ENCODE measurements around the gene VEGFC.
A peak's percentile ranks its signal among the peaks of the same experiment; 100 is the strongest.

Gene VEGFC

DNA sequence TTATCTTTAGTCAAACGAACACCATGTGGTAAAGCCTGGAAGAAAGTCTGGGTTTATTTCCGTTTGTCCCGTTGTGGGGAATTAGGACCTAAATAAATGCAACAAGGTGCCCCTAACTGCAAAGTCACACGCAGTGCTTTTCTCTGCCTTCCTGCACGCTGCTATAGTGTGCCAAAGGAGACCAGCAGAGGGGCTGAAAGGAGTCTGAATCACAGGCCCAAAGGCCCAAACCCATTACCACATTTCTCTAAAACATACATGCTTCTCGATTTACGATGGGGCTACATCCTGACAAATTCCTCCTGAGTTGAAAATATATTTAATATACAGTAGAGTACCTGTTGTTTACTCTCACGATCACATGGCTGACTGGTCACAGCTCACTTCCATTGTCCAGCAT is 4.5 kb downstream of the VEGFC start:
- DNase-seq (ENCODE audit: low read depth, low spot score): no peak
- peak overlapping the region; percentile 29 for H3K4me3 ChIP-seq (ENCODE audit: low read depth, low read length)
- ChIA-PET CTCF (interaction anchor here (1.0 to 1.8 kb wide), 10 partner anchors 11 to 410 kb away, joined by 3 to 21 read pairs (median 4); no protein-coding TSS in a partner anchor), POLR2A (interaction anchor here (0.8 kb wide), 1 partner anchor 10 kb away, joined by 3 read pairs; no protein-coding TSS in a partner anchor)
- TF ChIP-seq, protein P1, sequence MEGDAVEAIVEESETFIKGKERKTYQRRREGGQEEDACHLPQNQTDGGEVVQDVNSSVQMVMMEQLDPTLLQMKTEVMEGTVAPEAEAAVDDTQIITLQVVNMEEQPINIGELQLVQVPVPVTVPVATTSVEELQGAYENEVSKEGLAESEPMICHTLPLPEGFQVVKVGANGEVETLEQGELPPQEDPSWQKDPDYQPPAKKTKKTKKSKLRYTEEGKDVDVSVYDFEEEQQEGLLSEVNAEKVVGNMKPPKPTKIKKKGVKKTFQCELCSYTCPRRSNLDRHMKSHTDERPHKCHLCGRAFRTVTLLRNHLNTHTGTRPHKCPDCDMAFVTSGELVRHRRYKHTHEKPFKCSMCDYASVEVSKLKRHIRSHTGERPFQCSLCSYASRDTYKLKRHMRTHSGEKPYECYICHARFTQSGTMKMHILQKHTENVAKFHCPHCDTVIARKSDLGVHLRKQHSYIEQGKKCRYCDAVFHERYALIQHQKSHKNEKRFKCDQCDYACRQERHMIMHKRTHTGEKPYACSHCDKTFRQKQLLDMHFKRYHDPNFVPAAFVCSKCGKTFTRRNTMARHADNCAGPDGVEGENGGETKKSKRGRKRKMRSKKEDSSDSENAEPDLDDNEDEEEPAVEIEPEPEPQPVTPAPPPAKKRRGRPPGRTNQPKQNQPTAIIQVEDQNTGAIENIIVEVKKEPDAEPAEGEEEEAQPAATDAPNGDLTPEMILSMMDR (IDR thresholded peaks at IDR 0.05; ENCODE audit: insufficient read depth, low read length, missing control alignments): no peak

DNA sequence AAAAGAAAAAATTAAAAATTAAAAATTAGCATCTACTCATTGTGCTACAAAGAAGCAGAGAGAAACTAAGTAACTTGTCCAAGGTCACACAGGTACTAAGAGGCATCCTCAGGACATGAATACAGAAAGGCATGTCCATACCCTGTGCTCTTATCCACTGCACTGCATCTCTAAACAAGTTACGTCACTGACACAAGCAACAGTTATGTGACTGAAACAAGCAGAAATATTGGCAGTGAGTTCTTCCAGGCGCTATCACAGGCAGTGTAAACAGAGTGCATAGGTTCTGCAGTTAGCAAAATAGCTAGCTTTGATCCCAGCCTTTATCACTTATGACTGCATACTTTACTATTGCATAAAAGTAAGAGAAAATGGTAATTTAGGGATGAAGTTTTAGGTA is 7.9 kb downstream of the VEGFC start:
- no peak overlapping the region for H3K4me3 ChIP-seq (ENCODE audit: low read depth, low read length)
- POLR2A ChIA-PET: no interaction called here
- DNase-seq (ENCODE audit: low read depth, low spot score): no peak
- CTCF ChIA-PET: no interaction called here
- TF ChIP-seq, protein P1 (IDR thresholded peaks at IDR 0.05; ENCODE audit: insufficient read depth, low read length, missing control alignments): no peak

DNA sequence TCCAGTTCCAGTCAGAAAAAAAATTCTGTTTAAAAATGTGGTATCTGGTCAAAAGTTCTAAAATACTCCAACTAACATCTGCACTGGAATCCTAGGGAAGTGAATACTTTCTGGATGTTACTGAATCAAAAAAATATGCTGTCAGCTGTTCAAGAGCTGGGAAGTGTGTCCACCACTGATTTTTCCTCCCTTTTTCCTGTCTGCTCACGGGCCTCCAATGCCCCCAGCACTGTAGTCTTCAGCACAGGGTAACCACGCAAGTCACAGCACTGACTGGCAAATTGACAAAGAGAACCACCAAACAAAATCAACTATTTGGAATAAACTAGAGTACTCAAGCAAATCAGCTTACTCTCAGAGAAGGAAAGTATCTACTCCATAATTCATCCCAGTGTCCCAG is 9.9 kb downstream of the VEGFC start:
- CTCF ChIA-PET: interaction anchor here (0.7 to 1.5 kb wide), 3 partner anchors 9 to 14 kb away, joined by 3 to 4 read pairs (median 3); partner anchors contain the start of gene VEGFC
- POLR2A ChIA-PET: no interaction called here
- TF ChIP-seq, protein P1 (IDR thresholded peaks at IDR 0.05; ENCODE audit: insufficient read depth, low read length, missing control alignments): no peak
- no peak for DNase-seq (ENCODE audit: low read depth, low spot score)
- no peak overlapping the region for H3K4me3 ChIP-seq (ENCODE audit: low read depth, low read length)

DNA sequence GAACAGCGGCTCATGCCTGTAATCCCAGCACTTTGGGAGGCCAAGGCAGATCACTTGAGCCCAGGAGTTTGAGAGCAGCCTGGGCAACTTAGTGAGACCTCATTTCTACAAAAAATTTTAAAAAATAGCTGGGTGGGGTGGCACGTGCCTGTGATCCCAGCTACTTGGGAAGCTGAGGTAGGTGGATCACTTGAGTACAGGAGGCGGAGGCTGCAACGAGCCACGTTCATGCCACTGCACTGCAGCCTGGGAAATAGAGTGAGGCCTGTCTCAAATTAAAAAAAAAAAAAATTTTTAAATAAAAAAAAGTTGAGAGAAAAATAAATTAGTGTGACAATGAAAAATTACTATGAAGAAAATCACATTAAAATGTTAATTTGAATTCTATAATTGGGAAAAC is 10.5 kb downstream of the VEGFC start:
- ChIA-PET CTCF (interaction anchor here (0.6 to 1.5 kb wide), 4 partner anchors 9 to 30 kb away, joined by 3 to 4 read pairs (median 3); partner anchors contain the start of gene VEGFC), POLR2A (no interaction called here)
- no peak for DNase-seq (ENCODE audit: low read depth, low spot score)
- TF ChIP-seq, protein P1 (IDR thresholded peaks at IDR 0.05; ENCODE audit: insufficient read depth, low read length, missing control alignments): no peak
- no peak overlapping the region for H3K4me3 ChIP-seq (ENCODE audit: low read depth, low read length)

DNA sequence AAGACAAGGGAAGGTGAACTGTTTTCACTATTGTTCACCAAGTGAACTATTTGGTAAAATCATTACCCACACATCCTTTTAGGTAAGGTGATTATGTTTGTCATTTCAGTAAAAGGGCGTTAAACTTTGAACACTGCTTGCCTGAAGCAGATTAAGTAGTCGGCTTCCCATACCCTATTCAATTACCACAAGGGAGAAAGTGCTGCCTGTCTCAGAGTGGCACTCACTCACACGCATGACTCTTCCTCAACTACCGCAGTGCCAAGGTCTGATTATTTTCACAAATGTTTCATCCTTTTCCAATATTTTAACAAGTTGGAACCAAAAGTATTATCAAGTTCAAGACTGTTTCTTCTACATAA is 11.0 kb downstream of the VEGFC start:
- no peak for DNase-seq (ENCODE audit: low read depth, low spot score)
- POLR2A ChIA-PET: no interaction called here
- H3K4me3 ChIP-seq (ENCODE audit: low read depth, low read length): no peak overlapping the region
- CTCF ChIA-PET: interaction anchor here (1.5 kb wide), 1 partner anchor 265 kb away, joined by 5 read pairs; no protein-coding TSS in a partner anchor
- TF ChIP-seq, protein P1 (IDR thresholded peaks at IDR 0.05; ENCODE audit: insufficient read depth, low read length, missing control alignments): no peak

DNA sequence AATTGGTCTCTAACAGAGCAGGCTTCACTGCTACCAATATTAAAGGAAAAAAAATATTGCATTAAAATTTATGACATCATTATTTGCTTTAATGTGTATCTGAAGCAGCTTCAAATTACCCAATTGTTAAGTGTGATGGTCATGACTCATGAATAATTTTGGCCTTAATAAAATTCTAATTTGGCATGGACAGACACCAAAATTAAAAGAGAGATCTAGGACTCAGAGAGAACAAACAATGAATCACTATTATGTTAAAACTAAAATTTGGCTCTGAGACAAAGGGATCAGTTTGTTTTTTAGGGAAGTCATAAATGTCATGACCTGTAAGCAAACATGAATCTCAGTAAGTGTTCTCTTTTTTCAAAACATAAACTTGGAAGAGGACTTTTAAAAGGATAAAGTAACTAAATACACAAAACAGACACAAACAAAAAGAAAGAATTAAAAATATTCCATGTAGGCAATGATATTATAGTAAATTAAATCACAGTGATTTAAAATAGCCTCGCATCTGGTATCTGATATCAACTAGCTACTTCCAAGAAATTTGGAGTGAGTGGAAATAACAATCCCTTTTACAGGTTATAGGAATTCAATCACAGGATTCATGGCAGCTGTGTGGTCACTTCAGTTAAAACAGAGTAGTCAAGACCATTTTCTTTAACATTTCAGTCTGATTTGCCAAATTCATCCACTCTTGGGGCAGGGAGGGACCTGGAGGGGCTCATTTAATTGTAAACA is 11.6 kb downstream of the VEGFC start:
- no peak overlapping the region for H3K4me3 ChIP-seq (ENCODE audit: low read depth, low read length)
- no peak for DNase-seq (ENCODE audit: low read depth, low spot score)
- ChIA-PET CTCF (interaction anchor here (1.5 kb wide), 2 partner anchors 11 to 266 kb away, joined by 4 to 5 read pairs; no protein-coding TSS in a partner anchor), POLR2A (interaction anchor here (0.5 to 0.6 kb wide), 2 partner anchors 14 to 461 kb away, joined by 4 read pairs; no protein-coding TSS in a partner anchor)
- TF ChIP-seq, protein P1 (IDR thresholded peaks at IDR 0.05; ENCODE audit: insufficient read depth, low read length, missing control alignments): no peak

Measured in AG04449 (cell line).